OCI-LY3 (cell line): ENCODE data around the gene SLITRK3.

ENCODE experiments used
- H2AFZ ChIP-seq: fragments of 200-600, 300-600 bp; shearing (Covaris generic); 2 replicates; pipeline ENCODE4 v1.6.0; 2014; ENCODE audit warnings: antibody characterized with exemption, low read depth, low read length
- H3K27ac ChIP-seq: fragments of 200-600, 300-600 bp; sonication (generic); 2 replicates; pipeline ENCODE4 v1.5.1; 2014; ENCODE audit warnings: mild to moderate bottlenecking, low read length, moderate library complexity, mixed read lengths
- H3K27me3 ChIP-seq: fragments of 200-600, 300-600 bp; sonication (generic); 2 replicates; pipeline ENCODE4 v1.6.1; 2014; ENCODE audit warnings: low read depth, low read length, mixed read lengths
- H3K36me3 ChIP-seq: fragments of 200-600, 300-600 bp; sonication (generic); replicated peaks from 2 replicates; pipeline ENCODE3; 2014; ENCODE audit warnings: low read depth, low read length, mixed read lengths
- H3K4me1 ChIP-seq: fragments of 300-600, 200-600 bp; sonication (generic); 2 replicates; pipeline ENCODE4 v1.6.1; 2014; ENCODE audit warnings: low read length, mixed read lengths
- H3K4me2 ChIP-seq: fragments of 200-600, 300-600 bp; sonication (generic); 2 replicates; pipeline ENCODE4 v1.6.1; 2014; ENCODE audit warnings: low read length, mixed read lengths
- H3K4me3 ChIP-seq: fragments of 300-600, 200-600 bp; sonication (generic); 2 replicates; pipeline ENCODE4 v1.5.1; 2014; ENCODE audit warnings: antibody characterized with exemption, mild to moderate bottlenecking, low read length, moderate library complexity
- H3K79me2 ChIP-seq: fragments of 300-600, 200-600 bp; shearing (Covaris generic); 2 replicates; pipeline ENCODE4 v1.6.1; 2014; ENCODE audit warnings: mild to moderate bottlenecking, low read length, mixed read lengths
- H3K9ac ChIP-seq: fragments of 300-600, 200-600 bp; shearing (Covaris generic); 2 replicates; pipeline ENCODE4 v1.6.0; 2014; ENCODE audit warnings: mild to moderate bottlenecking, low read length, moderate library complexity
- H3K9me3 ChIP-seq: fragments of 200-600, 300-600 bp; shearing (Covaris generic); 2 replicates; pipeline ENCODE4 v1.6.1; 2014; ENCODE audit warnings: low read length, mixed read lengths; ENCODE audit not compliant: insufficient read depth
- H4K20me1 ChIP-seq: fragments of 200-600, 300-600 bp; sonication (generic); 2 replicates; pipeline ENCODE4 v1.6.1; 2016; ENCODE audit warnings: low read length, mixed read lengths; ENCODE audit not compliant: insufficient read depth
- CTCF ChIP-seq: fragments of 200-600, 300-600 bp; sonication (generic); IDR thresholded peaks from 2 replicates; pipeline ENCODE4 v1.5.1; 2014; ENCODE audit warnings: antibody characterized with exemption, low read length, low read depth
- EZH2phosphoT487 ChIP-seq: fragments of 200-600 bp; shearing (Covaris generic); IDR thresholded peaks from 2 replicates; pipeline ENCODE4 v1.6.1; 2018; ENCODE audit warnings: antibody characterized with exemption, mixed run types, low read depth

Gene SLITRK3

GRCh38 chr3:165195640-165196576 is at the start of gene SLITRK3:
Gene SLITRK3, minus strand, starts transcription at chr3:165196384. Its CDS starts 5,554 bp downstream, at chr3:165190830.
- TF ChIP-seq CTCF, result no peak
- no peak for TF ChIP-seq EZH2phosphoT487
- no peak within 1 kb of the TSS for H2AFZ ChIP-seq
- no peak within 1 kb of the TSS for H3K9ac ChIP-seq
- H3K36me3 ChIP-seq, result no peaks in the 10 kb centered on the region
- H3K4me2 ChIP-seq, result no peak within 1 kb of the TSS
- peaks cover 6% of the 10 kb centered on the region for H3K4me1 ChIP-seq
- H3K27ac ChIP-seq, result no peak within 1 kb of the TSS
- no peak within 1 kb of the TSS for H3K4me3 ChIP-seq
- no peaks in the 10 kb centered on the region for H3K27me3 ChIP-seq
- H3K79me2 ChIP-seq, result no peaks in the 10 kb centered on the region
- no peaks in the 10 kb centered on the region for H3K9me3 ChIP-seq
- H4K20me1 ChIP-seq, result no peaks in the 10 kb centered on the region

- Histone ChIP-seq H3K4me2 (no peak overlapping the region), H3K27ac (no peak overlapping the region), H3K27me3 (no peaks in the 10 kb centered on the region), H2AFZ (no peak overlapping the region), H3K36me3 (no peaks in the 10 kb centered on the region), H3K9me3 (no peaks in the 10 kb centered on the region), H3K9ac (no peak overlapping the region), H3K4me3 (no peak overlapping the region), H4K20me1 (no peaks in the 10 kb centered on the region), H3K4me1 (no peaks in the 10 kb centered on the region), H3K79me2 (no peaks in the 10 kb centered on the region)
- TF ChIP-seq CTCF (no peak), EZH2phosphoT487 (no peak)
Observed at GRCh38 chr3:165243597-165243996, 47.4 kb upstream of the SLITRK3 start.

GRCh38 chr3:165233501-165234195 is 37.5 kb upstream of the SLITRK3 start:
- Histone ChIP-seq H3K36me3 (no peaks in the 10 kb centered on the region), H2AFZ (no peak overlapping the region), H3K79me2 (no peaks in the 10 kb centered on the region), H3K4me1 (no peaks in the 10 kb centered on the region), H3K27ac (no peak overlapping the region), H3K4me2 (no peak overlapping the region), H4K20me1 (no peaks in the 10 kb centered on the region), H3K4me3 (no peak overlapping the region), H3K9me3 (no peaks in the 10 kb centered on the region), H3K27me3 (no peaks in the 10 kb centered on the region), H3K9ac (no peak overlapping the region)
- TF ChIP-seq EZH2phosphoT487 (no peak), CTCF (no peak)

- H3K4me1 ChIP-seq, result no peaks in the 10 kb centered on the region
- TF ChIP-seq EZH2phosphoT487 (no peak), CTCF (no peak)
- H3K9me3 ChIP-seq, result no peaks in the 10 kb centered on the region
- no peaks in the 10 kb centered on the region for H3K27me3 ChIP-seq
- H3K4me2 ChIP-seq, result no peak overlapping the region
- no peak overlapping the region for H3K27ac ChIP-seq
- H3K79me2 ChIP-seq, result no peaks in the 10 kb centered on the region
- no peaks in the 10 kb centered on the region for H4K20me1 ChIP-seq
- H2AFZ ChIP-seq, result no peak overlapping the region
- no peak overlapping the region for H3K4me3 ChIP-seq
- H3K9ac ChIP-seq, result no peak overlapping the region
- no peaks in the 10 kb centered on the region for H3K36me3 ChIP-seq
Observed at GRCh38 chr3:165225604-165226003, 29.4 kb upstream of the SLITRK3 start.
